Suprapubic skin (tissue), 4 donors: ENCODE measurements around the gene VAMP2.

Experiments used
- EP300 ChIP-seq: sonication (generic); formaldehyde crosslinking; IDR thresholded peaks from one replicate; pipeline ENCODE4 v1.6.1; 2017; ENCODE audit warnings: antibody characterized with exemption
- POLR2A ChIP-seq, 2 donors: fragments of 450-650 bp; IDR thresholded peaks; one replicate each; pipeline ENCODE4 v1.6.1; 2017; ENCODE audit warnings: antibody characterized with exemption in 2 of 2, mild to moderate bottlenecking in 2 of 2, moderate library complexity in 2 of 2
- POLR2AphosphoS5 ChIP-seq, 3 donors: sonication (generic); formaldehyde crosslinking; IDR thresholded peaks; one replicate each; pipeline ENCODE4 v1.6.1; 2017; ENCODE audit warnings: antibody characterized with exemption in 3 of 3
- TF ChIP-seq, protein P1 (sequence below), 2 donors: fragments of 200-600 bp in 1 of 2; fragments of 450-650 bp in 1 of 2; sonication (generic) in 1 of 2; IDR thresholded peaks; one replicate each; pipeline ENCODE4 v1.5.1; 2016 to 2019; ENCODE audit warnings: antibody characterized with exemption in 2 of 2, mild to moderate bottlenecking in 1 of 2, moderate library complexity in 1 of 2

DNA sequence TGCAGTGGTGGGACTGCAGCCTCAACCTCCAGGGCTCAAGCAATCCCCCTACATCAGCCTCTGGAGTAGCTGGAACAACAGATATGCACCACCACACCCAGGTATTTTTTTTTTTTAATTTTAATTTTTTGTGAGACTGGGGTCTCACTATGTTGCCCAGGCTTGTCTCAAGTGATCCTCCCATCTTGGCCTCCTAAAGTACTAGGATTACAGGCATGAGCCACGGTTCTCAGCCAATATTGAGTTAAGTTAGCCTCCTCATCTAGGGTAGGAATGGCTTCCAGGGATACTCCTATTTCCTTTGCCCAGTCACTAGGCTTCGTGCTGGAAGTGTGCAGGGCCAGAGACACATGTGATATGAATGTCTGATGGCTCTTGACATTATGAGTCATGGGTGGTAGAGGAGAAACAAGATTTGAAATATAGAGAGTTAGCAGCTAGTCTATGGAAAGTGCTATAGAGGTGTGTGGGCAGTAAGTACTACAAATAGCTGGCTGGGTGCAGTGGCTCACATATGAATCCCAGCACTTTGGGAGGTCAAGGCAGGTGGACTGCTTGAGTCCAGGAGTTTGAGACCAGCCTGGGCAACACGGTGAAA is 30.8 kb downstream of the VAMP2 start:
- TF ChIP-seq POLR2A (IDR thresholded peaks at IDR 0.05) (no peak), POLR2AphosphoS5 (IDR thresholded peaks at IDR 0.05) (no peak), EP300 (no peak)
- TF ChIP-seq, protein P1, sequence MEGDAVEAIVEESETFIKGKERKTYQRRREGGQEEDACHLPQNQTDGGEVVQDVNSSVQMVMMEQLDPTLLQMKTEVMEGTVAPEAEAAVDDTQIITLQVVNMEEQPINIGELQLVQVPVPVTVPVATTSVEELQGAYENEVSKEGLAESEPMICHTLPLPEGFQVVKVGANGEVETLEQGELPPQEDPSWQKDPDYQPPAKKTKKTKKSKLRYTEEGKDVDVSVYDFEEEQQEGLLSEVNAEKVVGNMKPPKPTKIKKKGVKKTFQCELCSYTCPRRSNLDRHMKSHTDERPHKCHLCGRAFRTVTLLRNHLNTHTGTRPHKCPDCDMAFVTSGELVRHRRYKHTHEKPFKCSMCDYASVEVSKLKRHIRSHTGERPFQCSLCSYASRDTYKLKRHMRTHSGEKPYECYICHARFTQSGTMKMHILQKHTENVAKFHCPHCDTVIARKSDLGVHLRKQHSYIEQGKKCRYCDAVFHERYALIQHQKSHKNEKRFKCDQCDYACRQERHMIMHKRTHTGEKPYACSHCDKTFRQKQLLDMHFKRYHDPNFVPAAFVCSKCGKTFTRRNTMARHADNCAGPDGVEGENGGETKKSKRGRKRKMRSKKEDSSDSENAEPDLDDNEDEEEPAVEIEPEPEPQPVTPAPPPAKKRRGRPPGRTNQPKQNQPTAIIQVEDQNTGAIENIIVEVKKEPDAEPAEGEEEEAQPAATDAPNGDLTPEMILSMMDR (IDR thresholded peaks at IDR 0.05), result no peak
